ENCODE data around the gene SLC15A5. TPM values are rescaled to one million over a fixed set of nuclear protein-coding genes. Genes with fewer than 3 reads are reported as not detected.

The SLC15A5 gene
- total RNA-seq, 1 donor from 2014 or later: not detected

- DNase-seq: no peak
Measured at GRCh38 chr12:16261944-16262475, 15.5 kb downstream of the SLC15A5 start.

GRCh38 chr12:16260206-16260605 is 17.3 kb downstream of the SLC15A5 start:
- no peak for DNase-seq

- no peak for DNase-seq
Measured at GRCh38 chr12:16258963-16259362, 18.5 kb downstream of the SLC15A5 start.

GRCh38 chr12:16246264-16246663 is 31.2 kb downstream of the SLC15A5 start:
- no peak for DNase-seq

- no peak for DNase-seq
Measured at GRCh38 chr12:16245209-16245608, 32.3 kb downstream of the SLC15A5 start.

GRCh38 chr12:16243487-16244412 is 33.7 kb downstream of the SLC15A5 start:
- DNase-seq: no peak

- DNase-seq: no peak
Measured at GRCh38 chr12:16241346-16241745, 36.1 kb downstream of the SLC15A5 start.

GRCh38 chr12:16238661-16239060 is 38.8 kb downstream of the SLC15A5 start:
- DNase-seq: no peak

- no peak for DNase-seq
Measured at GRCh38 chr12:16229676-16230075, 47.8 kb downstream of the SLC15A5 start.

GRCh38 chr12:16228067-16228466 is 49.4 kb downstream of the SLC15A5 start:
- no peak for DNase-seq

- DNase-seq: no peak
Measured at GRCh38 chr12:16225692-16226091, 51.8 kb downstream of the SLC15A5 start.

GRCh38 chr12:16224196-16224595 is 53.3 kb downstream of the SLC15A5 start:
- DNase-seq: no peak

- no peak for DNase-seq
Measured at GRCh38 chr12:16221776-16222175, 55.7 kb downstream of the SLC15A5 start.

GRCh38 chr12:16220120-16220519 is 57.4 kb downstream of the SLC15A5 start:
- DNase-seq: no peak

- DNase-seq: no peak
Measured at GRCh38 chr12:16218934-16219751, 58.3 kb downstream of the SLC15A5 start.

- DNase-seq: no peak
Measured at GRCh38 chr12:16218234-16218633, 59.3 kb downstream of the SLC15A5 start.

- no peak for DNase-seq
Measured at GRCh38 chr12:16211731-16212130, 65.8 kb downstream of the SLC15A5 start.

- DNase-seq: no peak
Measured at GRCh38 chr12:16198884-16199283, 78.6 kb downstream of the SLC15A5 start.

GRCh38 chr12:16197600-16197999 is 79.9 kb downstream of the SLC15A5 start:
- DNase-seq: no peak

GRCh38 chr12:16189849-16190248 is 87.6 kb downstream of the SLC15A5 start:
- peak; percentile 18 for DNase-seq

GRCh38 chr12:16187660-16188059 is 89.8 kb downstream of the SLC15A5 start:
- no peak for DNase-seq

- DNase-seq: no peak
Measured at GRCh38 chr12:16184681-16185080, 92.8 kb downstream of the SLC15A5 start.

GRCh38 chr12:16183541-16183940 is 93.9 kb downstream of the SLC15A5 start:
- no peak for DNase-seq
